HG03159 (cell line): ENCODE measurements around the gene SULT1C4.
A peak's percentile ranks its signal among the peaks of the same experiment; 100 is the strongest.

Experiments used
- ATAC-seq: cut with Tn5 transposase; IDR thresholded peaks from one replicate; pipeline ENCODE4 v1.9.1; 2021; ENCODE audit warnings: mild to moderate bottlenecking, moderate library complexity; ENCODE audit not compliant: unreplicated experiment

The SULT1C4 gene

DNA sequence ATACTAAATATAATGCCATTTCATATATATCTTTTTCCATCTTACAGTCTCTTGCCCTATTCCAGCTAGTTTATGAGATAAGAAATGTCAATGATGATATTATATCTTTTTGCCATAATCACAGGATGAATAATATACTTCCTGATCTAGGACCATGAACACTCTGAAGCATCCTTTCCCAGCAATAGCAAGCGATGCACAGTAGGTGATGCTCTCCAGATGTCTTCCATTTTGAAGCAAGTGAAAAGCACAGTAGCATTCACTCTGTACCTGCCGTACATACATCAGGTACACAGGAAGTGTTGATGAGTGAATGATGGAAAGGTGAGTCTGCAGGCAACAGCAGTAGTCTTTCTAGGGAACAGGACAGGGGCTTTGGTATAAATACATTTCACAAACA is 8.6 kb upstream of the SULT1C4 start:
- no peak for ATAC-seq

GRCh38 chr2:108370080-108370479 is 7.7 kb upstream of the SULT1C4 start:
- ATAC-seq = no peak

- no peak for ATAC-seq
Observed at GRCh38 chr2:108376774-108377173, 980 bp upstream of the SULT1C4 start.

DNA sequence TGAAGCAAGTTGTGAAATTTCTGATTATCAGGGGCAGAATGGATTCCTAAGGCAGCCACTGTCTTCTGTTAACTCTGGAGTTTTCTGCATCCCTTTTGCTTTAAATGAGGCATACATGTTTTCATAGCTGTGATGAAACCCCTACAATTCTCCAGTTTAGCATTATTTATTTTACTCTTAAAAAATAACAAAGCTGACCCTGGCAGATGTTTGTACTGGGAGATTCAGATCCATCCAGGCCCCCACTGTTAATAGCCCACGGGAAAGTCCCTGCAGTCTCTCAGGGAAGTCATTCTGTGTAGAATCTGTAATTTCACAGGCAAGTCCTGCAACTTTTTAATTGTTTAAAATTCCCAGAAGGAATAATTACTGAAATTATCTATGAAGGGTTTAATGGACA is 353 bp upstream of the SULT1C4 start:
- ATAC-seq = no peak

DNA sequence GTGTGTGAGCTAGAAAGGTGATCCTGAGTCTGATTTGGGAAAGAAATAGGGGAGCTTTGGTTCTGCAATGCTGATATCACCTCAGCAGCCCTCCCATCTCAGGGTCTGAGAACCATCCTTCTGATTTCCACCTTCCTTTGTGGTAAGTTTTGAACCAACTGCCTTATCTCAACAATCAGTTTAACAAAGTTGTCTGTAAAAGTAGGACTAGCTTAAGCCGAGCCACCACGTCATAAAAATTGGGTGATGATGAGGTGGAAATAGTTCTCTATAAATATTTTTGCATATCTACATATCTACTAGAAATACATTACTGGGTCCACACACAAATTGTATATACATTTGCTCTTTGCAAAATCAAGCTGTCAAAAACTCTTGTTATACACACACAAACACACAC is 1.1 kb downstream of the SULT1C4 start:
- ATAC-seq = no peak

DNA sequence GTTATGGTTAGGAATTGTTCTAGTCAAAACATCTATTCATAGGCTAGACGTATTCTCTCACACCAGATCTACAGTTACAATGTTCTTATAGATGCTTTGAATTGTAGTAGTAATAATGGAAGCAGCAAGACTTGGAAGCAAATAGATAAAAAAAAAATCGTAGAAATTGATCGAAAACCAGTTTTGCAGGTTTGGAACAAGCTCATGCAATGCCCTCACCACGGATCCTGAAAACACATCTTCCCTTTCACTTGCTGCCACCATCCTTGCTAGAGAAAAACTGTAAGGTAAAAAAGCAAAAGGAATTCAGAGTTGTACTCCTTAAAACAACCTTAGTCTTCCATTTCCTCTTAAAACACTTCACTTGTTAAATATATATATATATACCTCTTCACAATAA is 4.4 kb downstream of the SULT1C4 start:
- no peak for ATAC-seq

GRCh38 chr2:108383146-108383830 is 5.5 kb downstream of the SULT1C4 start:
- peak; percentile 44 for ATAC-seq

DNA sequence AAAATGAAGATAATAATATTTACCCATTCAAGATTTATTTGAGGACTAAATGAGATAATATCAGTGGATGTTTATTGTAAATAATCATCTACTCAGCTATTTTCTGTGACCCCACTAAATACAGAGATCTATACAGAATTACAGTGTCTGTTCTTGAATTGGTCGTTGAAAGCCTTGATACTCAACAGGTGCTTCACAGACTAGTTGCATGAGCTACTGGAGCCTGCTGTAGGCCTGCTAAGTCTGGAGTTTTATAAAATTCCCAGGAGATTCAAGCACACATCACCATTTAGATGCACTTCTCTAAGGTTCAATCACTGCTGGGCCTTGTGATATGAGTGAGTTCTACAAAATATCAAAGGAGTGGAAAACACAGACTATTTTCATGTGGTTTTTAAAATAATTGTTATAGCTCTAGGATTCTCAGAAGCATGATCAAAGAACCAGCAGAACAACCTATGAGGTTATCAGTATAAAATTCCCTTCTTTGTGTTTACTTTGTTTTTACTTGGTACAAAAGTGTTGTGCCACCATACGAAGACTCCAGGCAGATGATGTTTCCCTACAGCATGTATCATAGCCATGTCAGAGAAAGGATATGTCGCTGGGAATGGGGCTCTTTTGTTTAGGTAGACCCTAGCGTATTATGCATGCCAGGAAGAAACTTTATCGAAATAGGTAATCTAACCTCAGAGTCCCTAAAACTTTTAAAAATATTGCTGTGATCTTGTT is 7.1 kb downstream of the SULT1C4 start:
- ATAC-seq = no peak

GRCh38 chr2:108385411-108386071 is 7.8 kb downstream of the SULT1C4 start:
- peak; percentile 81 for ATAC-seq

GRCh38 chr2:108388045-108388444 is 10.3 kb downstream of the SULT1C4 start:
- ATAC-seq = no peak

GRCh38 chr2:108390340-108390739 is 12.6 kb downstream of the SULT1C4 start:
- no peak for ATAC-seq

DNA sequence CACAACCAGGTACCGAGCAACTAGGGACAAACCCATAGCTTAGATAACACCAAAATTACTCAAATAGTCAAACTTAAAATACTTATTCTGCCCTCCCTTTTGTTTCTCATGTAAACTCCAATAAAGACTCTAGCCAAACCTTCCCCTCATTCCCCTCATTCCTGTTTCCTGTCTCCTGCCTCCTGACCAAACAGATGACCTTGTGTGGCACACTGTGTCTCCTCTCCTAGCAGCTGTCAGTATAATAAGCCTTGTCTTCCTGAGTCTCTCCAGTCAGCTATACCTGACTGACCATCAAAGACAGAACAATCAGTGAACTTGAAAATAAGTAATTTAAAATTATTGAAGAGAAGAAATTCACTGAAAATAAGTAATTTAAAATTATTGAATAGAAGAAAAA is 14.3 kb downstream of the SULT1C4 start:
- ATAC-seq = no peak

GRCh38 chr2:108393197-108393596 is 15.4 kb downstream of the SULT1C4 start:
- ATAC-seq = no peak

GRCh38 chr2:108395155-108395554 is 17.4 kb downstream of the SULT1C4 start:
- ATAC-seq = no peak

DNA sequence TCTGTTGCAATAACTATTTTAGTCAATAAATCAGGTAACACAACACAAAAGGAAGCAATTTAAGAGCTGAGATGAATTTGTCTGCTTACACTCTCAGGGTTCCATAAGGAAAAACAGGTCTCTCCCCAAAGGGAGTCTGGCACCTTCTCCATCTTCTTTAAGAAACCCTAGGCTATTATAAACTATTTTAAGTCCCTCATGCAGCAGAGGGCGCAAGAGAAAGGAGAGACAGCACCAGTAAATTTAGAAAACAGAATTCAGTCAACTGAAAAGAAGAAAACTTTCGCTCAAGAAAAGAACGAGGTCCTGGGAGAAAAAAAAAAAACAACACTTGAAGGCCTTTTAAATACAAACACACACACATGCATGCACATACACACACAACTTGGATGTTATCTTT is 19.1 kb downstream of the SULT1C4 start:
- ATAC-seq = no peak

GRCh38 chr2:108399479-108399878 is 21.7 kb downstream of the SULT1C4 start:
- ATAC-seq = no peak

- no peak for ATAC-seq
Observed at GRCh38 chr2:108401800-108402199, 24.0 kb downstream of the SULT1C4 start.

DNA sequence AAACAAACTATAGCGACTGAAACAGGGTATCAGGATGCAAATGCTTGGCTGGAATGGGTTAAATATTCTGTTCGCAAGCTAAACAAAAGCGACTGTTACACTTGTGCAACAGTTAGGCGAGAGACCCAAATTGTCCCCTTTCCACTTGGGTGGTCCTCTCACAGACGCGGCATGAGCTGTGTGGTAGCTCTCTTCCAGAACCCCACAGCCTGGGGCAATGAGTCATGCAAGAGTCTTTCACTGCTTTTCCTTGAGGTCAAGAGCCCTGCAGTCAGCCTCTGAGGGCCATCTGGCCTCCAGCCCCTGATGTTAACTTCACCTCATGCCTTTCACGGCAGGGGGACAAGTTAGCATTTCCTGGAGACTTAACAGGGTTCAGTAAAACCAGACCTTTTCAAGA is 25.7 kb downstream of the SULT1C4 start:
- no peak for ATAC-seq

- ATAC-seq = no peak
Observed at GRCh38 chr2:108404784-108405397, 27.1 kb downstream of the SULT1C4 start.

GRCh38 chr2:108407864-108408729 is 30.3 kb downstream of the SULT1C4 start:
- no peak for ATAC-seq

DNA sequence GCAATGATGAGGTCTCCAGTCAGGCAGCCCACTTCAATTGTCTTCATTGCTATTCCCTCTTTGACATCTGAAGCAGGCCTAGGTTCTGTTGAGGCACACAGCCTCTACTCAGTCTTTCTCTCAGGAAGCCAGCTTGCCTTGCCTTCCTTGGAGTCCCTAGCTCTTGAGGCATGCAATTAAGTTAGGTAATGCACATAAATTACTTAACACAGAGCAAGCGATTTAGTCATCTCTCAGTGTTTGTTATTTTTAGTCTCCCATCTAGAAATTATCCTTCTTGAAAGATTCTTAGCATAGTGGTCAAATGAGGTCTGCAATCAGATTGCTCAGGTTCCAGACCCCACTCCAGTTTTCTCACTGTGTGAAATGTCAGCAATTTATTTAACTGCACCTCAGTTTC is 32.0 kb downstream of the SULT1C4 start:
- ATAC-seq = no peak
